Psoas muscle (tissue), 8 donors: Measurements from ENCODE around the gene UBE2J2. TPM values are rescaled to one million over a fixed set of nuclear protein-coding genes. Genes with fewer than 3 reads are reported as not detected.

Source experiments
- ATAC-seq, 4 donors: fragments of 200-7000 bp; cut with Tn5 transposase; one replicate each; pipeline ENCODE4 v1.9.1; 2020; ENCODE audit warnings: moderate library complexity in 3 of 4, mild to moderate bottlenecking in 2 of 4
- DNase-seq, 2 donors: peaks; one replicate each; pipeline ENCODE4 v3.0.0-alpha.2; 2020
- H3K27ac ChIP-seq: fragments of 200-600 bp; one replicate; pipeline ENCODE4 v1.8.0; 2022
- H3K27me3 ChIP-seq, 3 donors: fragments of 200-600 bp in 1 of 3; one replicate each; pipeline versions ENCODE4 v1.6.1 to v1.8.0; 2013 to 2022; ENCODE audit warnings: low read length in 2 of 3, mild to moderate bottlenecking in 2 of 3, moderate library complexity in 1 of 3; ENCODE audit not compliant: insufficient read depth in 3 of 3
- H3K36me3 ChIP-seq, 2 donors: fragments of 200-600 bp in 1 of 2; one replicate each; pipeline versions ENCODE4 v1.6.1 to v1.8.0; 2013 to 2022; ENCODE audit warnings: low read depth in 1 of 2, mild to moderate bottlenecking in 1 of 2, moderate library complexity in 1 of 2; ENCODE audit not compliant: insufficient read depth in 1 of 2
- H3K4me1 ChIP-seq: fragments of 200-600 bp; one replicate; pipeline ENCODE4 v1.8.0; 2022
- H3K4me3 ChIP-seq: fragments of 200-600 bp; one replicate; pipeline ENCODE4 v1.8.0; 2022; ENCODE audit warnings: mild to moderate bottlenecking
- H3K9me3 ChIP-seq: fragments of 200-600 bp; one replicate; pipeline ENCODE4 v1.8.0; 2022
- WGBS, 3 donors: extraction: QIAGEN DNeasy Blood & Tissue Kit; methylation state at CpG; one replicate each; pipeline versions ENCODE4 v1.1.6 to v1.1.7; 2013; 5-methylcytosine and 5-hydroxymethylcytosine counted together
- intact Hi-C, 2 donors: fragments of 100-400 bp; cut with DNase I; formaldehyde crosslinking; loops; one replicate each; pipeline versions ENCODE4 v1.11.0 to v1.14.2; 2022
- polyA plus RNA-seq, 3 donors: library from polyadenylated mRNA; stranded (reverse); fragments of 200-250 nt; gene quantifications; one replicate each; pipeline ENCODE4 v1.2.3, GENCODE V29; 2013
- total RNA-seq, 4 donors: library from RNA; stranded (reverse); fragmentation: NEBNext Ultra II Directional in 2 of 4; extraction: Animal tissue kit (Norgen Biotek cat#: 25700) in 2 of 4; gene quantifications; one replicate each; pipeline versions ENCODE4 v1.2.1 to v1.2.4, GENCODE V29; 2021 to 2023
- TF ChIP-seq, protein P1 (sequence below): fragments of 200-600 bp; IDR thresholded peaks from one replicate; pipeline ENCODE4 v1.8.0; 2022; ENCODE audit warnings: antibody characterized with exemption
- donor health status: healthy with polysubstance abuse.
- donor health status: DM: no; HTN: no; CAD: no; lungs with moderate emphysema.
- donor health status: Bipolar disorder and iron deficiency.
- donor health status: healthy.
- donor health status: DM: yes; HTN: yes; CAD: no.
- donor health status: DM: no; HTN: no; CAD: no.
- donor health status: DM: no; HTN: no; CAD: no.
- donor health status: DM: yes; HTN: yes; CAD: no.

UBE2J2 gene
- total and polyA plus RNA-seq, 7 donors, result 36.8 to 80.9 (median 44.9) TPM

DNA sequence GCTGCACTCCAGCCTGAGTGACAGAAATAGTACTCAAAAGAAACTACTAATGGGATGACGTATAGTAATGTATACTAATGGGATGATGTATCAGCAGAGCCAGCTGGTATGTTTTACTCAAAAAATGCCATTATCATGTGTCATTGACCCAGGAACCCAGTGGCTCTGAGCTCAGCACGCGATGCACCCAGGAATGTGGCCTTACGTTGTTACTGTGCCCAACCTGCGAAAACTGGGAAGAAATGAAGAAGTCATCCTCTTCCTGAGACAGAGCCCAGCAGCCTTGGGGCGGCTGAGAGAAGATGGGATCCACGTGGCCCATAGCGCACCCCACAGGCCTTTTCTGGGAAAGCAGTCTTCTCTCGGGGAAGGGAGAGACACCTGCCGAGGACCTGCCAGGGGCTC is 8.8 kb downstream of the UBE2J2 start:
- Histone ChIP-seq H3K27me3 (no peaks in the 10 kb centered on the region), H3K9me3 (no peaks in the 10 kb centered on the region), H3K36me3 (peaks cover 0 to 85% of the 10 kb centered on the region in 2 donors), H3K27ac (no peak overlapping the region), H3K4me1 (peaks cover 6% of the 10 kb centered on the region), H3K4me3 (no peak overlapping the region)
- WGBS, 3 donors, result 77 to 83% (median 83%) methylated on average over 10 of the region's 10 CpGs
- intact Hi-C loops, result no loop called here
- DNase-seq (no peak), ATAC-seq (peak in 3 of 4 donors; percentile 22 to 25 (median 24))
- TF ChIP-seq, protein P1, sequence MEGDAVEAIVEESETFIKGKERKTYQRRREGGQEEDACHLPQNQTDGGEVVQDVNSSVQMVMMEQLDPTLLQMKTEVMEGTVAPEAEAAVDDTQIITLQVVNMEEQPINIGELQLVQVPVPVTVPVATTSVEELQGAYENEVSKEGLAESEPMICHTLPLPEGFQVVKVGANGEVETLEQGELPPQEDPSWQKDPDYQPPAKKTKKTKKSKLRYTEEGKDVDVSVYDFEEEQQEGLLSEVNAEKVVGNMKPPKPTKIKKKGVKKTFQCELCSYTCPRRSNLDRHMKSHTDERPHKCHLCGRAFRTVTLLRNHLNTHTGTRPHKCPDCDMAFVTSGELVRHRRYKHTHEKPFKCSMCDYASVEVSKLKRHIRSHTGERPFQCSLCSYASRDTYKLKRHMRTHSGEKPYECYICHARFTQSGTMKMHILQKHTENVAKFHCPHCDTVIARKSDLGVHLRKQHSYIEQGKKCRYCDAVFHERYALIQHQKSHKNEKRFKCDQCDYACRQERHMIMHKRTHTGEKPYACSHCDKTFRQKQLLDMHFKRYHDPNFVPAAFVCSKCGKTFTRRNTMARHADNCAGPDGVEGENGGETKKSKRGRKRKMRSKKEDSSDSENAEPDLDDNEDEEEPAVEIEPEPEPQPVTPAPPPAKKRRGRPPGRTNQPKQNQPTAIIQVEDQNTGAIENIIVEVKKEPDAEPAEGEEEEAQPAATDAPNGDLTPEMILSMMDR, result no peak

DNA sequence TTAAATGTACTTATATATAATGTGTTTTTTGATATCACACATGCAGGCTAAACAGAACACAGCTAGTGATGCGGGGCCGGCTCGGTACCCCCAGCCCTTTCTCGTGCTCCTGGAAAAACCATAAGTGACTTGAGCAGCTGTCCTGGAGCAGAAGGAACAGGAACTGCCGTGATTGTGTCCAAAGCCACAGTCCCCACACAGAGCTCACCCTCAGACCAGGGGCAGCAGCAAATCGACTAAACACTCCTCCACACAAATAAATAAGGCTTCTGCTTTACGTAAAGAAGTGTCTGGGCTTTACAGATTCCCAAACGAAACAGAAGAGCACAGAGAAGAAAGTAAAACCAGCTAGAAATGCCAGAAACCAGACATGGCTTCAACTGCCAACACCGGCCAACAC is 9.6 kb downstream of the UBE2J2 start:
- Histone ChIP-seq H3K4me1 (no peaks in the 10 kb centered on the region), H3K36me3 (peaks cover 0 to 93% of the 10 kb centered on the region in 2 donors), H3K27ac (no peak overlapping the region), H3K9me3 (no peaks in the 10 kb centered on the region), H3K27me3 (no peaks in the 10 kb centered on the region), H3K4me3 (no peak overlapping the region)
- TF ChIP-seq, protein P1, result no peak
- WGBS, 3 donors, result 75 to 81% (median 79%) methylated on average over 9 of the region's 9 CpGs
- DNase-seq (no peak), ATAC-seq (no peak)
- intact Hi-C loops, result no loop called here

DNA sequence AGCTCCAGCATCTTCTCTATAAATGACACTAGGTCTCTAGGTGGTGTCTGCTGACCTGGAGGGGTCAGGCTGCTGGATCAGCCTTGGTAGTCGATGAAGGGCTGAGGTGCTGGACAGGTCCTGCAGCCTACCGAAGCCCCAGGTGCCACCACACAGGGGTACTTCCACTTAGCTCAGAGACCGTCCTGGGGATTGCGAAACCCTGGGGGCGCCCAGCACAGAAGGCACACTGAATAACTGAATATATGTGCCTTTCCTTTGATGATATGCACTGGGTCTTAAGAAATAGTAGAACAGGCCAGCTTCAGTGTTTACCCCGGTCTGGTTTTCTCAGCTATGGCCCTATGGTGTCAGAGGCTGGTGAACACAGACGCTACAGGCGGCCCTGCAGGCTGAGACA is 10.9 kb downstream of the UBE2J2 start:
- TF ChIP-seq, protein P1, result no peak
- Histone ChIP-seq H3K4me1 (no peaks in the 10 kb centered on the region), H3K36me3 (peaks cover 0 to 90% of the 10 kb centered on the region in 2 donors), H3K4me3 (no peak overlapping the region), H3K27me3 (no peaks in the 10 kb centered on the region), H3K9me3 (no peaks in the 10 kb centered on the region), H3K27ac (no peak overlapping the region)
- WGBS, 3 donors, result 95 to 99% (median 98%) methylated on average over 8 of the region's 8 CpGs
- intact Hi-C loops, result no loop called here
- DNase-seq (no peak), ATAC-seq (no peak)

GRCh38 chr1:1262071-1262470 is 11.6 kb downstream of the UBE2J2 start:
- ATAC-seq (no peak), DNase-seq (no peak)
- TF ChIP-seq, protein P1, result no peak
- WGBS, 3 donors, result 93 to 95% (median 95%) methylated on average over 17 of the region's 17 CpGs
- H3K27ac ChIP-seq, result no peak overlapping the region
- no peak overlapping the region for H3K4me3 ChIP-seq
- no peaks in the 10 kb centered on the region for H3K9me3 ChIP-seq
- H3K4me1 ChIP-seq, result no peaks in the 10 kb centered on the region
- peaks cover 0 to 83% of the 10 kb centered on the region in 2 donors for H3K36me3 ChIP-seq
- no peaks in the 10 kb centered on the region for H3K27me3 ChIP-seq
- intact Hi-C loops, result no loop called here

- TF ChIP-seq, protein P1, result no peak
- Histone ChIP-seq H3K27ac (no peak overlapping the region), H3K9me3 (no peaks in the 10 kb centered on the region), H3K27me3 (no peaks in the 10 kb centered on the region), H3K4me1 (no peaks in the 10 kb centered on the region), H3K36me3 (peaks cover 0 to 83% of the 10 kb centered on the region in 2 donors), H3K4me3 (no peak overlapping the region)
- ATAC-seq (no peak), DNase-seq (no peak)
- intact Hi-C loops, result no loop called here
- WGBS, 3 donors, result 61 to 67% (median 66%) methylated on average over 16 of the region's 16 CpGs
These were observed 12.7 kb downstream of the UBE2J2 start for GRCh38 chr1:1260843-1261560.
